K562 (cell line): ENCODE measurements around the gene PGPEP1. TPM values are rescaled to one million over a fixed set of nuclear protein-coding genes. Genes with fewer than 3 reads are reported as not detected.

Source experiments
- CBFA2T3 ChIP-seq: fragments of 450-650 bp; IDR thresholded peaks from 2 replicates; pipeline ENCODE4 v1.6.1; 2017
- CLOCK ChIP-seq: fragments of 250-450 bp; sonication (Bioruptor Pico); IDR thresholded peaks from 2 replicates; pipeline ENCODE4 v1.4.0; 2020; ENCODE audit warnings: mild to moderate bottlenecking, moderate library complexity, borderline replicate concordance
- CREB1 ChIP-seq, 2 experiments: sonication (generic) in 1 of 2; formaldehyde crosslinking in 1 of 2; IDR thresholded peaks; 2 replicates each; pipeline versions ENCODE4 v1.6.1 to v1.8.0; 2012 to 2022; ENCODE audit warnings: inconsistent platforms in 1 of 2, mild to moderate bottlenecking in 1 of 2, missing genetic modification reagents in 1 of 2, moderate library complexity in 1 of 2
- JUND ChIP-seq, 2 experiments: IDR thresholded peaks; 2 replicates in 1 of 2; 3 replicates in 1 of 2; pipeline ENCODE4 v1.6.1; 2011; ENCODE audit warnings: borderline replicate concordance in 2 of 2, low read depth in 2 of 2, low read length in 2 of 2, improper control_type of control experiment in 1 of 2, missing biosample characterization in 1 of 2, missing genetic modification characterization in 1 of 2, missing genetic modification reagents in 1 of 2
- NFIC ChIP-seq: fragments of 450-650 bp; IDR thresholded peaks from 2 replicates; pipeline ENCODE4 v1.6.1; 2017; ENCODE audit warnings: mild to moderate bottlenecking, inconsistent platforms
- NR4A1 ChIP-seq, 2 experiments: fragments of 250-450 bp in 1 of 2; fragments of 450-650 bp in 1 of 2; sonication (Bioruptor Pico) in 1 of 2; IDR thresholded peaks; 2 replicates each; pipeline versions ENCODE4 v1.4.0 to v1.6.1; 2016 to 2020; ENCODE audit warnings: mild to moderate bottlenecking in 2 of 2, missing compliant biosample characterization in 1 of 2, missing genetic modification characterization in 1 of 2, moderate library complexity in 1 of 2
- SNRNP70 ChIP-seq: fragments of 200-400 bp; formaldehyde crosslinking; optimal IDR thresholded peaks from 2 replicates; pipeline ENCODE3; 2017; ENCODE audit warnings: low read depth, low read length
- THRAP3 ChIP-seq: fragments of 450-650 bp; IDR thresholded peaks from 2 replicates; pipeline ENCODE4 v1.6.1; 2016; ENCODE audit warnings: mild to moderate bottlenecking, inconsistent platforms, borderline replicate concordance
- U2AF1 ChIP-seq: fragments of 200-400 bp; formaldehyde crosslinking; optimal IDR thresholded peaks from 2 replicates; pipeline ENCODE3; 2017; ENCODE audit warnings: mild to moderate bottlenecking, low read depth, low read length, moderate library complexity
- ZBTB1 ChIP-seq: sonication (generic); formaldehyde crosslinking; IDR thresholded peaks from 2 replicates; pipeline ENCODE4 v1.8.1; 2023; ENCODE audit warnings: missing genetic modification reagents, low read depth, mild to moderate bottlenecking, borderline replicate concordance
- ZNF239 ChIP-seq: fragments of 250-450 bp; sonication (Bioruptor Pico); IDR thresholded peaks from 2 replicates; pipeline ENCODE4 v1.4.0; 2020; ENCODE audit warnings: mild to moderate bottlenecking
- ZNF431 ChIP-seq: sonication (generic); formaldehyde crosslinking; IDR thresholded peaks from 2 replicates; pipeline ENCODE4 v1.8.0; 2022; ENCODE audit warnings: mild to moderate bottlenecking, missing genetic modification reagents
- polyA plus RNA-seq, 8 experiments: library from polyadenylated mRNA; depleted of rRNA in 4 of 8; stranded (reverse) in 5 of 8; unstranded in 3 of 8; fragments of >200 nt; fragmentation: Nextera tagmentation in 2 of 8; fragmentation: Illumina TruSeq in 1 of 8; extraction: Ambion mirVana in 2 of 8; extraction: Trizol in 1 of 8; gene quantifications; 2 replicates each; pipeline versions ENCODE4 v1.2.1 to v1.2.3, GENCODE V29; 2011 to 2014; ENCODE audit warnings: inconsistent platforms in 1 of 8, missing spikeins in 1 of 8
- total RNA-seq, 7 experiments: library from RNA; depleted of rRNA in 6 of 7; stranded (reverse); fragments of >200 nt in 6 of 7; fragmentation: Illumina TruSeq in 2 of 7; extraction: Trizol in 2 of 7; gene quantifications; 2 replicates each; pipeline versions ENCODE4 v1.2.1 to v1.2.3, GENCODE V29; 2011 to 2021; ENCODE audit warnings: low replicate concordance in 1 of 7
- TF ChIP-seq, protein P1 (sequence below), 2 experiments: fragments of 200-800 bp in 1 of 2; sonication (Bioruptor generic) in 1 of 2; sonication (generic) in 1 of 2; formaldehyde crosslinking in 1 of 2; IDR thresholded peaks in 1 of 2; conservative IDR thresholded peaks in 1 of 2; 2 replicates each; pipeline versions ENCODE4 v1.5.0 to v1.6.1; 2016 to 2020; ENCODE audit warnings: missing compliant biosample characterization in 1 of 2, missing genetic modification characterization in 1 of 2, missing genetic modification reagents in 1 of 2
- TF ChIP-seq, protein P2 (sequence below): fragments of 450-650 bp; IDR thresholded peaks from 2 replicates; pipeline ENCODE4 v1.6.1; 2017; ENCODE audit warnings: antibody characterized with exemption

Gene PGPEP1
- total and polyA plus RNA-seq, 9 of the 15 experiments (the other 6 are each of a cell fraction or from before 2014, with no cell fraction given): 10.0 to 69.6 (median 33.5) TPM

GRCh38 chr19:18291590-18292461, 48.6 kb upstream of the PGPEP1 start (continued):
- TF ChIP-seq CLOCK (CRISPR knock-in tag): no peak
- TF ChIP-seq NFIC: no peak
- peak; percentile 26 for TF ChIP-seq JUND (IDR thresholded peaks at IDR 0.05; ENCODE audit: borderline replicate concordance, low read depth, low read length)
- no peak for TF ChIP-seq JUND (tag; IDR thresholded peaks at IDR 0.05; ENCODE audit: borderline replicate concordance, low read depth, low read length)
- no peak for TF ChIP-seq NR4A1 (CRISPR knock-in tag; IDR thresholded peaks at IDR 0.05)
- TF ChIP-seq NR4A1 (tag; IDR thresholded peaks at IDR 0.05): peak; percentile 78; the same call in 1 of the 2 replicates
- TF ChIP-seq, protein P1, sequence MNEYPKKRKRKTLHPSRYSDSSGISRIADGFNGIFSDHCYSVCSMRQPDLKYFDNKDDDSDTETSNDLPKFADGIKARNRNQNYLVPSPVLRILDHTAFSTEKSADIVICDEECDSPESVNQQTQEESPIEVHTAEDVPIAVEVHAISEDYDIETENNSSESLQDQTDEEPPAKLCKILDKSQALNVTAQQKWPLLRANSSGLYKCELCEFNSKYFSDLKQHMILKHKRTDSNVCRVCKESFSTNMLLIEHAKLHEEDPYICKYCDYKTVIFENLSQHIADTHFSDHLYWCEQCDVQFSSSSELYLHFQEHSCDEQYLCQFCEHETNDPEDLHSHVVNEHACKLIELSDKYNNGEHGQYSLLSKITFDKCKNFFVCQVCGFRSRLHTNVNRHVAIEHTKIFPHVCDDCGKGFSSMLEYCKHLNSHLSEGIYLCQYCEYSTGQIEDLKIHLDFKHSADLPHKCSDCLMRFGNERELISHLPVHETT (CRISPR knock-in tag; conservative IDR thresholded peaks at IDR 0.05 in 1 of 2, IDR thresholded peaks at IDR 0.05 in 1 of 2): peak in 1 of 2 experiments; percentile 91; a peak in 2 of 4 replicates
- no peak for TF ChIP-seq U2AF1
- TF ChIP-seq, protein P2, sequence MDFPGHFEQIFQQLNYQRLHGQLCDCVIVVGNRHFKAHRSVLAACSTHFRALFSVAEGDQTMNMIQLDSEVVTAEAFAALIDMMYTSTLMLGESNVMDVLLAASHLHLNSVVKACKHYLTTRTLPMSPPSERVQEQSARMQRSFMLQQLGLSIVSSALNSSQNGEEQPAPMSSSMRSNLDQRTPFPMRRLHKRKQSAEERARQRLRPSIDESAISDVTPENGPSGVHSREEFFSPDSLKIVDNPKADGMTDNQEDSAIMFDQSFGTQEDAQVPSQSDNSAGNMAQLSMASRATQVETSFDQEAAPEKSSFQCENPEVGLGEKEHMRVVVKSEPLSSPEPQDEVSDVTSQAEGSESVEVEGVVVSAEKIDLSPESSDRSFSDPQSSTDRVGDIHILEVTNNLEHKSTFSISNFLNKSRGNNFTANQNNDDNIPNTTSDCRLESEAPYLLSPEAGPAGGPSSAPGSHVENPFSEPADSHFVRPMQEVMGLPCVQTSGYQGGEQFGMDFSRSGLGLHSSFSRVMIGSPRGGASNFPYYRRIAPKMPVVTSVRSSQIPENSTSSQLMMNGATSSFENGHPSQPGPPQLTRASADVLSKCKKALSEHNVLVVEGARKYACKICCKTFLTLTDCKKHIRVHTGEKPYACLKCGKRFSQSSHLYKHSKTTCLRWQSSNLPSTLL: peak; percentile 56; the same call in 1 of the 2 replicates
- TF ChIP-seq THRAP3: no peak
- TF ChIP-seq ZNF239: no peak
- 0 out of 2 replicates have a peak, but pooled peaks have one; percentile 12 for TF ChIP-seq CBFA2T3
- TF ChIP-seq ZNF431 (CRISPR knock-in tag): no peak; the same call in 1 of the 2 replicates
- no peak; the same call in 1 of the 2 replicates for TF ChIP-seq ZBTB1
- TF ChIP-seq SNRNP70: no peak
- TF ChIP-seq CREB1 (IDR thresholded peaks at IDR 0.05): peak; percentile 84
- peak; percentile 71 for TF ChIP-seq CREB1 (CRISPR knock-in tag; IDR thresholded peaks at IDR 0.05)
